GM12873 (cell line): Measurements from ENCODE around the gene ANXA9.
A peak's percentile ranks its signal among the peaks of the same experiment; 100 is the strongest.

Experiments
- TF ChIP-seq, protein P1 (sequence below): IDR thresholded peaks from 2 replicates; pipeline ENCODE4 v1.5.1; 2012; ENCODE audit warnings: low read depth, mild to moderate bottlenecking, moderate library complexity, low read length, control low read depth; ENCODE audit not compliant: insufficient read depth; ENCODE audit errors: missing control alignments

Gene ANXA9

DNA sequence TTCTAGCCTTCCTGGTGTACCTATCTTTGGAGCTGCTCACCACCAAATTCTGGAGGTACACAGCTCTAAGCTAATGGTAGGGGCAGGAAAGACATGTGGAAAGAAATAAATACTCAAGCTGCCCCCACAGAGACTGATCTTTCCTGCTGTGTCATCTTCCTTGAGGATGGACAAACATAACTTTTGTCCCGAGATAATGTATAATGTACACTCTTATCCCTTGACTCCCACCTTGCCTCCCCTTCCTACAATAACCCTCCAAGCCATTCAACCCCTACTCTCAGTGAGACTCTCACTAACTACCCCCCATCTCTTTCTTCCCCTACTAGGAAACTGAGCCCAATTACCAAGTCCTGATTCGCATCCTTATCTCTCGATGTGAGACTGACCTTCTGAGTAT lies 12.2 kb downstream of the ANXA9 start:
- TF ChIP-seq, protein P1, sequence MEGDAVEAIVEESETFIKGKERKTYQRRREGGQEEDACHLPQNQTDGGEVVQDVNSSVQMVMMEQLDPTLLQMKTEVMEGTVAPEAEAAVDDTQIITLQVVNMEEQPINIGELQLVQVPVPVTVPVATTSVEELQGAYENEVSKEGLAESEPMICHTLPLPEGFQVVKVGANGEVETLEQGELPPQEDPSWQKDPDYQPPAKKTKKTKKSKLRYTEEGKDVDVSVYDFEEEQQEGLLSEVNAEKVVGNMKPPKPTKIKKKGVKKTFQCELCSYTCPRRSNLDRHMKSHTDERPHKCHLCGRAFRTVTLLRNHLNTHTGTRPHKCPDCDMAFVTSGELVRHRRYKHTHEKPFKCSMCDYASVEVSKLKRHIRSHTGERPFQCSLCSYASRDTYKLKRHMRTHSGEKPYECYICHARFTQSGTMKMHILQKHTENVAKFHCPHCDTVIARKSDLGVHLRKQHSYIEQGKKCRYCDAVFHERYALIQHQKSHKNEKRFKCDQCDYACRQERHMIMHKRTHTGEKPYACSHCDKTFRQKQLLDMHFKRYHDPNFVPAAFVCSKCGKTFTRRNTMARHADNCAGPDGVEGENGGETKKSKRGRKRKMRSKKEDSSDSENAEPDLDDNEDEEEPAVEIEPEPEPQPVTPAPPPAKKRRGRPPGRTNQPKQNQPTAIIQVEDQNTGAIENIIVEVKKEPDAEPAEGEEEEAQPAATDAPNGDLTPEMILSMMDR, result no peak

DNA sequence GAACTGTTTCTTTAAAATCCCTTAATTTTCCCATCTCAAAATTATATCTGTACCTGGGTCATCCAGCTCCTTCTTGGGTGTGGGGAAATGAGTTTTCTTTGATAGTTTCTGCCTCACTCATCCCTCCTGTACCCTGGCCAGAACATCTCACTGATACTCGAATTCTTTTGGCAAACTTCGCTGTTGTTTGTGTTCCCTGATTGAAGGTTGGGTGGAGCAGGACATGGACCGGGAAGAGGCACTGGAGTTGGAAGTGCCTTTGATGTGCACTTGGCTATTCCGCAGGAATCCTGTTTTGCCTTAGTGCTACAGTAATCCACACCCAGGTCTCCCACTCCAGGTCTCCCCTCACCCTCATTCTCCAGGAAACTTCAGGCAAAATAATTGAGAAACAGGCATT lies 13.4 kb downstream of the ANXA9 start:
- TF ChIP-seq, protein P1, result no peak

DNA sequence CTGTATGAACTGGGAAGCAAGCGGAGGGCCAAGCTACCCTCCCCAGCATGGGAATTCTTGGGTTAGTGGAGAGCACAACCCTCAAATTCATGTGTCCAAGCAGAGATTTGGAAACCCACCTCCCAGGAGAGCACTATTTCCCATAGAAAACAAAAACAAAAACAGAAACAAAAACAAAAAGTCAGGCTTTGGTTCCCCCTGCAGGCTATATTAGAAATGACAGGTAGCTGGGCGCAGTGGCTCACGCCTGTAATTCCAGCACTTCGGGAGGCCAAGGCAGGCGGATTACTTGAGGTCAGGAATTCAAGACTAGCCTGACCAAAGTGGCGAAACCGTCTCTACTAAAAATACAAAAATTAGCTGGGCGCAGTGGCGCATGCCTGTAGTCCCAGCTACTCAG lies 13.8 kb downstream of the ANXA9 start:
- TF ChIP-seq, protein P1, result peak; percentile 76

DNA sequence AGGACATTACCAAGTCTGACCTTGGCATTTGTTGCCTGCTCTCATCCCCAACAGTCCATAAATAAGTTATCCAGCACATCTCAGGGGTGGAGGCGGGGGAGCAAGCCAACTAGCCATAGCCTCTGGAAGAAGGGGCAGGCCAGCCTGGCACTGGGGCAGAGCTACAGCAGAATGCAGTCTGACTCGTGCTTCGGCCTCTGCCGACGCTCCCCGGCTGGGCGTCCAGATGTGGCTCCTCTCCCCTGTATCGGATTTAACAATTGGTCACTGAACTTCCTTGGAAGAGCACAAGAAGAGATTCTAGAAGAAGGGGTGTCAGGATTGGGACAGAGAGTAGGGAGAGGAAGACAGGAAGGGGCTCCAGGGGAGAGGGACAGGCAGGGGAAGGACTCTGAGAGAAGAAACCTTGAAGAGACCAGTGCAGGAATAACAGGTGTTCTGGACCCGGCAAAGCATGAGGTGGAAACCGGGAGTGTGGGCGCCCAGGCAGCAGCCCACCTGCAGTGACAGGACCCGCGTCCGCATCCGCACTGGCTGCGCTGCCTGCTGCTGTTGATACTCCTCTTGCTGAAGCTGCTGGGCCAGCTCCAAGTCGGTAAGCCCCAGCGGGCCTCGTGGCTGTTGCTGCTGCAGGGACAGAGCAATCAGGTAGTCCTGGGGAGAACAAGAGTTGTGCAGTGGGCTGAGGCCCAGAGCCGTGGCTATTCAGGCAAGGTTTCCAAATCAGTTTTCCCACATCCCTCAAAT lies 15.2 kb downstream of the ANXA9 start:
- TF ChIP-seq, protein P1, result no peak

DNA sequence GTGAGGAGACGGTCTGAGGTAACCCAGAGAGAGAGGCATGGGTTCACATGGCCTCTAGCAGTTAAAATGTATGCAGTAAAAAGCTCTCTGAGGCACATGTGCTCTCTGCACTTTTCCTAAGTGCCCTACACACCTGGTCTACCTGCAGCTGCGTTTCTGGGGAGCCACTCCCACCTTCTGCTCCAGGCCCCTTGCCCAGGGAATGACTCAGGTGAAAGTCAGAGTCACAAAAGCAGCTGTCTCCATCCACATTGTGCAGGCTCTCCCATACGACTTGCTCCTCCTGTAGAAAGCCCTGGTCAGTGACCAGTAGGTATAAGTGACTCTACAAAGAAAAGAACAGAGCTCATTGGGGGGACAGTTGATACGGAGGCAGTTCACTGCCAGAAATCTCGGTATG lies 15.9 kb downstream of the ANXA9 start:
- TF ChIP-seq, protein P1, result no peak

DNA sequence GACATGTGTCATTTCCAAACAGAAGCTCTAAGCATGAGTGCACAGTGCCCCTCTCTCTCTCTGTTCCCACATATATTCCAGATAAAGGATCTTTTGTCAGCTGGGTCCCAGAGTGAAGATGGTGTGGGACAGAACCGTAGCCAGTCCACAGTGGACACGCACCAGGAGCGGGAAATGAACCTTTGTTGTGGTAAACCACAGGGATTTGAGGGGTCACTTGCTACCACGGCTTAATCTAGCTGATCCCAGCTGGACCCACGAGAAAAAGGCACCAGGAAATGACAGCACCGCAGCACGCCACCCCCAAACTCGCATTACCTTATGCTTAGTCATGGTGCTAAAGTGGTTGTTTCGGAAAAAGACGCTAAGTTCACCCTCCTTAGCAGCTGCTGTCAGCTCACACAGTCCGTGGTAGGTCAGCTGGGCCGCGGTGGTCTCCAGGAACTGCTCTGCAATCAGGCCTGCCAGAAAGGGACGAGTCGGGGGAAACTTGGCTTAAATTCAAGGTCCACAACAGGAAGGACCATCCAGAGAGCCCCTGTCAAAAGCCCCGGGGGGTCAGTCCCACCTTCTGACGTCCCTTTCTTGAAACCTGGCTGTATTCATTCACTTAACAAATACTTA lies 17.1 kb downstream of the ANXA9 start:
- TF ChIP-seq, protein P1, result no peak

DNA sequence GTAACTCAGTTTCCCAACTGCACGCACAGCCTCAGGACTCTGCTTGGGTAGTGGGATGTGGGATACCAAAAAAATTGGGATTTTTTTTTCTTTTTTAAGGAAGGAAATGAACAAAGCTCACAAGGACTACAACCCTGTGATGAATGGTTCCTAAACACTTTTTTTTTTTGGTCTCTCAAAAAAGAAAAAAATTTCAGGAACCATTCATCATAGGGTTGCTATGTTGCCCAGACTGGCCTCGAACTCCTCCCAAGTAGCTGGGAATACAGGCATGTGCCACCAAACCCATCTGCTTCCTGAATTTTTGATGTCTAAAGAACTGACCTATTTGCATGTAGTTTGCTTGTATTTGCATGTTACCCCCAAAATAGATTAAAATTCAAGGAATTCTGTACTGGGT lies 17.8 kb downstream of the ANXA9 start:
- TF ChIP-seq, protein P1, result no peak
